NCI-H524 (cell line): Measurements from ENCODE around the gene SNN.

Experiments
- DNase-seq, 2 experiments: peaks; one replicate each; lab custom pipeline; 2025; lab: John Stamatoyannopoulos, UW

SNN gene

GRCh38 chr16:11677959-11678881 is 10.0 kb downstream of the SNN start:
- DNase-seq: no peak

- peak in 1 of 2 experiments; percentile 54 for DNase-seq
Observed at GRCh38 chr16:11679250-11679649, 11.0 kb downstream of the SNN start.

- DNase-seq: peak in 1 of 2 experiments; percentile 54
Observed at GRCh38 chr16:11679941-11680911, 12.0 kb downstream of the SNN start.

GRCh38 chr16:11681556-11681955 is 13.3 kb downstream of the SNN start:
- DNase-seq: peak in 1 of 2 experiments; percentile 19

GRCh38 chr16:11681976-11682654 is 13.9 kb downstream of the SNN start:
- DNase-seq: peak; percentile 71 to 86

- no peak for DNase-seq
Observed at GRCh38 chr16:11682655-11683096, 14.4 kb downstream of the SNN start.

- no peak for DNase-seq
Observed at GRCh38 chr16:11683145-11683544, 14.9 kb downstream of the SNN start.

GRCh38 chr16:11684231-11685025 is 16.2 kb downstream of the SNN start:
- DNase-seq: no peak

GRCh38 chr16:11685844-11686618 is 17.8 kb downstream of the SNN start:
- DNase-seq: no peak

GRCh38 chr16:11686713-11687380 is 18.6 kb downstream of the SNN start:
- DNase-seq: no peak

- peak; percentile 70 to 90 for DNase-seq
Observed at GRCh38 chr16:11687601-11688519, 19.6 kb downstream of the SNN start.

- DNase-seq: peak in 1 of 2 experiments; percentile 51
Observed at GRCh38 chr16:11688520-11688886, 20.2 kb downstream of the SNN start.

GRCh38 chr16:11689031-11689840 is 21.0 kb downstream of the SNN start:
- no peak for DNase-seq

- no peak for DNase-seq
Observed at GRCh38 chr16:11691235-11691634, 23.0 kb downstream of the SNN start.

- DNase-seq: no peak
Observed at GRCh38 chr16:11691771-11692170, 23.5 kb downstream of the SNN start.

- DNase-seq: no peak
Observed at GRCh38 chr16:11692171-11692570, 23.9 kb downstream of the SNN start.

GRCh38 chr16:11692651-11693050 is 24.4 kb downstream of the SNN start:
- DNase-seq: peak; percentile 50 to 80
